Measurements from ENCODE around the gene NKAPL. TPM values are rescaled to one million over a fixed set of nuclear protein-coding genes. Genes with fewer than 3 reads are reported as not detected.

The NKAPL gene
- total and polyA plus RNA-seq, 7 donors: 5.0 to 27.3 (median 8.1) TPM

DNA sequence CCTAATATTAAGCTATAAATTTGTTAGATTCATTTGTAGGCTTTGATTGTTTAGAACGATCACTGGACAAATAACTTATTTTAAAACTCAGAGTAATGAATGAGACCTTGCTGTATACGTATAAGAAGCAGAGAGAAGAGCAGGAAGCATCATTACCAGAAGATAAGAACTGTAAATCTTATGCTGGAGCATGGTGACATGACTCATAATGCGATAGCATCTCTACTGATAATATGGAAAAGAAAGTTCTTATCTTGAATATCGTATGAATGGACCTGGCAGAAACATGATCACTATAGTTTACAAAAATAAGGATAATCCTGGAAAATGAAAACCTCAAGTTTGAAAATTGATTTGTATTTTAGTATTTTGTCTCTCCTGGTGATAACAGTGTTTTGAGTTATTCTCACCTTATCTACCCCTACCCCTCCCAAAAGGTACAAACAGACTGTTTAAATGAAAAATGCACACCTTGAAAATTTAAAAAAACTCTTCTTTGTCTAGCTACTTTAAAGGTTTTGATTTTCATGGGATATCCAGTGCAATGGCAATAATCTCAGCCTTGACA, 5.8 kb downstream of the NKAPL start:
- Histone ChIP-seq H3K9me3 (peaks cover 7% of the 10 kb centered on the region), H3K4me1 (peaks cover 27% of the 10 kb centered on the region), H3K36me3 (ENCODE audit: insufficient read depth in 1 of 2, low read depth in 1 of 2) (peaks cover 0 to 2% of the 10 kb centered on the region in 2 donors), H3K27me3 (ENCODE audit: insufficient read depth in 3 of 3, low read length in 2 of 3) (no peaks in the 10 kb centered on the region), H3K27ac (no peak overlapping the region), H3K4me3 (no peak overlapping the region)
- ATAC-seq (no peak), DNase-seq (no peak)
- WGBS, 3 donors: 66 to 70% (median 69%) methylated on average over 4 of the region's 4 CpGs
- intact Hi-C loops (cut with DNase I): loop anchor here (5.0 kb wide), 3 partner anchors 82 to 128 kb away; partner anchors contain the start of gene ZKSCAN3 (in 1 of the 2)
- TF ChIP-seq, protein P1, sequence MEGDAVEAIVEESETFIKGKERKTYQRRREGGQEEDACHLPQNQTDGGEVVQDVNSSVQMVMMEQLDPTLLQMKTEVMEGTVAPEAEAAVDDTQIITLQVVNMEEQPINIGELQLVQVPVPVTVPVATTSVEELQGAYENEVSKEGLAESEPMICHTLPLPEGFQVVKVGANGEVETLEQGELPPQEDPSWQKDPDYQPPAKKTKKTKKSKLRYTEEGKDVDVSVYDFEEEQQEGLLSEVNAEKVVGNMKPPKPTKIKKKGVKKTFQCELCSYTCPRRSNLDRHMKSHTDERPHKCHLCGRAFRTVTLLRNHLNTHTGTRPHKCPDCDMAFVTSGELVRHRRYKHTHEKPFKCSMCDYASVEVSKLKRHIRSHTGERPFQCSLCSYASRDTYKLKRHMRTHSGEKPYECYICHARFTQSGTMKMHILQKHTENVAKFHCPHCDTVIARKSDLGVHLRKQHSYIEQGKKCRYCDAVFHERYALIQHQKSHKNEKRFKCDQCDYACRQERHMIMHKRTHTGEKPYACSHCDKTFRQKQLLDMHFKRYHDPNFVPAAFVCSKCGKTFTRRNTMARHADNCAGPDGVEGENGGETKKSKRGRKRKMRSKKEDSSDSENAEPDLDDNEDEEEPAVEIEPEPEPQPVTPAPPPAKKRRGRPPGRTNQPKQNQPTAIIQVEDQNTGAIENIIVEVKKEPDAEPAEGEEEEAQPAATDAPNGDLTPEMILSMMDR (IDR thresholded peaks at IDR 0.05): no peak

DNA sequence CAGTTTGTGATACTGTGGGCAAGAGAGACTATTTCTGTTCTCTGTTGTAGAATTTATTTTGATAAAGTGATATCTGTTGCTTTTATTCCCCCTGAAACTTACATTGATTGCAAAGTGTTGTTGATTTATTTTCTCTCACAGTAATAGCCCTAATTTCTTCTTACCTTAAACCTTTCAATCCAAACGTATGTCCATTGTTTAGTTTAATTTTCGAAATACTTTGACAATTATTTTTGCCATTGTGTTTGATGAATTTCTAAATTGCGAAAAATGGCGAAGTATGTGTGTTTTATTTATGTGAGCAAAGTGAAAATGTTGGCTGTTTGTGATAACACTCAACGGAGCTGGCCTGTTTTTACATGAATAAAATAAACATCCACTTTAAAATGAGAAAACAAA, 7.5 kb downstream of the NKAPL start:
- H3K27ac ChIP-seq: peak overlapping the region; percentile 78
- intact Hi-C loops (cut with DNase I): loop anchor here (2.0 to 5.0 kb wide), 3 partner anchors 14 to 129 kb away; partner anchors contain the start of gene ZKSCAN4 (in 1 of the 2)

GRCh38 chr6:28266962-28267694, 8.0 kb downstream of the NKAPL start, which contains the start of gene ZSCAN26:
Gene ZSCAN26 (plus strand): TSS chr6:28267143. CDS start chr6:28271920, 4,777 bp downstream.
- Histone ChIP-seq H3K9me3 (no peaks in the 10 kb centered on the region), H3K4me3 (peak within 1 kb of the TSS; percentile 77), H3K27ac (peak within 1 kb of the TSS; percentile 78), H3K27me3 (ENCODE audit: insufficient read depth in 3 of 3, low read length in 2 of 3) (no peaks in the 10 kb centered on the region), H3K4me1 (peaks cover 27% of the 10 kb centered on the region), H3K36me3 (ENCODE audit: insufficient read depth in 1 of 2, low read depth in 1 of 2) (peaks cover 2 to 13% of the 10 kb centered on the region in 2 donors)
- peak; percentile 88 to 93 for DNase-seq
- intact Hi-C loops (cut with DNase I): loop anchor here (2.0 to 5.0 kb wide), 3 partner anchors 14 to 130 kb away; partner anchors contain the start of gene ZKSCAN4 (in 1 of the 2)
- ATAC-seq: peak; percentile 95 to 99 (median 97)
- TF ChIP-seq, protein P1 (IDR thresholded peaks at IDR 0.05): no peak
- 1% methylated on average over 32 of the region's 32 CpGs for WGBS, 3 donors

More for the DNA sequence above, 7.5 kb downstream of the NKAPL start:
- no peaks in the 10 kb centered on the region for H3K9me3 ChIP-seq
- WGBS, 3 donors: 8 to 14% (median 12%) methylated on average over 5 of the region's 5 CpGs
- TF ChIP-seq, protein P1 (IDR thresholded peaks at IDR 0.05): no peak
- H3K27me3 ChIP-seq (ENCODE audit: insufficient read depth in 3 of 3, low read length in 2 of 3): no peaks in the 10 kb centered on the region
- ATAC-seq: no peak
- H3K36me3 ChIP-seq (ENCODE audit: insufficient read depth in 1 of 2, low read depth in 1 of 2): peaks cover 2 to 7% of the 10 kb centered on the region in 2 donors
- H3K4me3 ChIP-seq: peak overlapping the region; percentile 77
- peaks cover 27% of the 10 kb centered on the region for H3K4me1 ChIP-seq
- DNase-seq: no peak

DNA sequence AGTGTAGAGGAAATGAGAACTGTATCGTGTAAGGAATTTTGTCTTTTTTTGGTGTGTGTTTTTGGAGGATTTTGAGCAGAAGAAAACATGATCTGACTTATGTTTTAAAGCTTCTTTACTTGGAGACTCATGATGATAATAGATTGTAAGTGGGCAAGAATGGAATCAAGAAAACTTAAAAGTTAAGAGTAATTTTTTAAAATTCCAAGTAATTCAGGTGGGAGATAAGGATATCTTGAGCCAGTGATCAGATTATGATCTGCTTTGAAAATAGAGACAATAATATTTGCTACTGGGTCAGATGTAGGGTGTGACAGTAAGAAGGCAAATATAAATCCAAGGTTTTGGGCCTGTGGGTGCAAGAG, 8.6 kb downstream of the NKAPL start:
- DNase-seq (no peak), ATAC-seq (no peak)
- Histone ChIP-seq H3K4me3 (peak overlapping the region; percentile 77), H3K27me3 (ENCODE audit: insufficient read depth in 3 of 3, low read length in 2 of 3) (no peaks in the 10 kb centered on the region), H3K9me3 (no peaks in the 10 kb centered on the region), H3K36me3 (ENCODE audit: insufficient read depth in 1 of 2, low read depth in 1 of 2) (peaks cover 0 to 18% of the 10 kb centered on the region in 2 donors), H3K4me1 (peaks cover 27% of the 10 kb centered on the region), H3K27ac (peak overlapping the region; percentile 78)
- 0 to 5% (median 2%) methylated on average over 1 of the region's 1 CpG for WGBS, 3 donors
- TF ChIP-seq, protein P1 (IDR thresholded peaks at IDR 0.05): no peak
- intact Hi-C loops (cut with DNase I): loop anchor here (2.0 to 5.0 kb wide), 3 partner anchors 15 to 130 kb away; partner anchors contain the start of gene ZKSCAN4 (in 1 of the 2)

All from psoas muscle (tissue), 8 donors.